Lung microvascular endothelial cell (primary cell): ENCODE results near the gene MIA. TPM values are rescaled to one million over a fixed set of nuclear protein-coding genes. Genes with fewer than 3 reads are reported as not detected.
"Not testable (repeated sequence)": the region's sequence is repeated elsewhere in the genome, so short reads cannot be mapped to it uniquely, and the experiment has no call there.

Source experiments
- DNase-seq, 2 donors: peaks; one replicate each; pipeline versions ENCODE4 v3.0.0 to v3.0.0-alpha.2; 2010; ENCODE audit warnings: low read depth in 2 of 2
- total RNA-seq: library from RNA; depleted of rRNA; stranded (reverse); fragments of >200 nt; gene quantifications from 2 replicates; pipeline ENCODE4 v1.2.1, GENCODE V29; 2014

The MIA gene
- total RNA-seq, 1 donor from 2014 or later, result not detected

GRCh38 chr19:40802300-40803169 is 27.2 kb downstream of the MIA start:
- peak in 1 of 2 donors; percentile 53 for DNase-seq

GRCh38 chr19:40803170-40803856 is 28.0 kb downstream of the MIA start:
- no peak for DNase-seq

- DNase-seq, result no peak
Measured at GRCh38 chr19:40803857-40804782, 28.8 kb downstream of the MIA start.

GRCh38 chr19:40804783-40805242 is 29.5 kb downstream of the MIA start:
- peak in 1 of 2 donors; percentile 62 for DNase-seq

- peak in 1 of 2 donors; percentile 60 for DNase-seq
Measured at GRCh38 chr19:40805258-40805868, 30.0 kb downstream of the MIA start.

- peak; percentile 99 for DNase-seq
Measured at GRCh38 chr19:40806423-40807146, 31.3 kb downstream of the MIA start.

GRCh38 chr19:40807147-40808020 is 32.1 kb downstream of the MIA start:
- DNase-seq, result peak; percentile 34 to 55

GRCh38 chr19:40808021-40808325 is 32.7 kb downstream of the MIA start:
- no peak for DNase-seq

GRCh38 chr19:40808497-40808896 is 33.2 kb downstream of the MIA start:
- DNase-seq, result no peak

- DNase-seq, result no peak
Measured at GRCh38 chr19:40809358-40810086, 34.2 kb downstream of the MIA start.

GRCh38 chr19:40810160-40810559 is 34.8 kb downstream of the MIA start:
- DNase-seq, result no peak

GRCh38 chr19:40810649-40811408 is 35.5 kb downstream of the MIA start:
- peak; percentile 80 to 81 for DNase-seq

GRCh38 chr19:40811478-40812341 is 36.4 kb downstream of the MIA start:
- no peak for DNase-seq

GRCh38 chr19:40812571-40812970 is 37.2 kb downstream of the MIA start:
- not testable (repeated sequence) for DNase-seq

- DNase-seq, result no peak
Measured at GRCh38 chr19:40813182-40813581, 37.9 kb downstream of the MIA start.

- DNase-seq, result no peak
Measured at GRCh38 chr19:40815223-40815622, 39.9 kb downstream of the MIA start.
